H1 (cell line): Measurements from ENCODE around the gene RUSF1. TPM values are rescaled to one million over a fixed set of nuclear protein-coding genes. Genes with fewer than 3 reads are reported as not detected.
A peak's percentile ranks its signal among the peaks of the same experiment; 100 is the strongest.

Experiments
- CTCF ChIA-PET: fragments of 300-600 bp; sonication (Branson Sonifier 250); formaldehyde crosslinking; loops from one replicate; lab custom pipeline; 2021; ENCODE audit not compliant: partially characterized antibody; lab: Charles Lee
- POLR2A ChIA-PET: fragments of 300-600 bp; sonication (Branson Sonifier 250); formaldehyde crosslinking; loops from one replicate; lab custom pipeline; 2021; ENCODE audit warnings: inconsistent platforms; ENCODE audit not compliant: partially characterized antibody; lab: Charles Lee
- DNase-seq, 2 experiments: peaks; one replicate each; pipeline versions ENCODE4 v3.0.0 to v3.0.0-alpha.2; 2010 to 2022; ENCODE audit warnings: low spot score in 2 of 2, low read depth in 1 of 2, mixed read lengths in 1 of 2
- FAIRE-seq: peaks from 2 replicates; lab custom pipeline; 2011; peaks lifted over from hg19 to GRCh38; lab: Jason Lieb, UNC
- H2AFZ ChIP-seq: 2 replicates; pipeline ENCODE4 v1.8.1; 2012; ENCODE audit warnings: low read length, inconsistent platforms
- H2AK5ac ChIP-seq: 2 replicates; pipeline ENCODE4 v1.6.1; 2013; ENCODE audit warnings: low read depth, low read length
- H2BK120ac ChIP-seq: replicated peaks from 2 replicates; pipeline ENCODE3; 2013; ENCODE audit warnings: low read depth, low read length, inconsistent platforms
- H2BK12ac ChIP-seq: 2 replicates; pipeline ENCODE4 v1.6.1; 2013; ENCODE audit warnings: low read depth, low read length
- H2BK15ac ChIP-seq: 2 replicates; pipeline ENCODE4 v1.6.1; 2013; ENCODE audit warnings: low read length
- H2BK20ac ChIP-seq: 2 replicates; pipeline ENCODE4 v1.6.1; 2013; ENCODE audit warnings: low read length
- H2BK5ac ChIP-seq: 2 replicates; pipeline ENCODE4 v1.6.1; 2013; ENCODE audit warnings: low read depth, low read length
- H3K14ac ChIP-seq: 2 replicates; pipeline ENCODE4 v1.6.1; 2013; ENCODE audit warnings: inconsistent platforms; ENCODE audit not compliant: insufficient read length
- H3K18ac ChIP-seq: 2 replicates; pipeline ENCODE4 v1.6.1; 2013; ENCODE audit warnings: low read length; ENCODE audit errors: extremely low read depth
- H3K23ac ChIP-seq: 2 replicates; pipeline ENCODE4 v1.6.1; 2013; ENCODE audit warnings: inconsistent platforms; ENCODE audit not compliant: insufficient read length
- H3K23me2 ChIP-seq: 2 replicates; pipeline ENCODE4 v1.6.1; 2013; ENCODE audit warnings: low read depth, low read length
- H3K27ac ChIP-seq: 2 replicates; pipeline ENCODE4 v1.6.1; 2011; ENCODE audit warnings: low read depth, low read length, inconsistent platforms
- H3K27me3 ChIP-seq, 4 experiments: replicated peaks in 1 of 4; 1 replicate in 1 of 4; 2 replicates in 3 of 4; pipeline versions ENCODE4 v1.6.1 to v1.8.1; 2011 to 2013; ENCODE audit warnings: low read length in 3 of 4, mild to moderate bottlenecking in 3 of 4, inconsistent platforms in 2 of 4, mixed read lengths in 2 of 4, moderate library complexity in 1 of 4; ENCODE audit not compliant: control insufficient read depth in 3 of 4, insufficient read depth in 3 of 4; ENCODE audit errors: extremely low read depth in 1 of 4
- H3K36me3 ChIP-seq, 4 experiments: 2 replicates each; pipeline versions ENCODE4 v1.6.1 to v1.8.1; 2011 to 2013; ENCODE audit warnings: mild to moderate bottlenecking in 4 of 4, low read length in 3 of 4, moderate library complexity in 2 of 4, control low read depth in 1 of 4, inconsistent platforms in 1 of 4; ENCODE audit not compliant: insufficient read depth in 4 of 4, control insufficient read depth in 2 of 4
- H3K4ac ChIP-seq: replicated peaks from 2 replicates; pipeline ENCODE3; 2013; ENCODE audit warnings: low read length, low read depth, mixed read lengths, inconsistent platforms; ENCODE audit not compliant: insufficient read length
- H3K4me1 ChIP-seq, 4 experiments: replicated peaks in 1 of 4; 1 replicate in 1 of 4; 2 replicates in 3 of 4; pipeline versions ENCODE4 v1.6.1 to v1.8.1; 2011 to 2013; ENCODE audit warnings: low read length in 3 of 4, inconsistent platforms in 2 of 4, mixed read lengths in 1 of 4; ENCODE audit not compliant: insufficient read depth in 4 of 4, control insufficient read depth in 3 of 4
- H3K4me2 ChIP-seq, 2 experiments: 2 replicates each; pipeline versions ENCODE4 v1.6.1 to v1.8.1; 2011 to 2013; ENCODE audit warnings: low read depth in 2 of 2, low read length in 2 of 2, control low read depth in 1 of 2, inconsistent platforms in 1 of 2, mild to moderate bottlenecking in 1 of 2; ENCODE audit not compliant: insufficient read depth in 1 of 2
- H3K4me3 ChIP-seq, 4 experiments: fragments of 200-600, 300-600 bp in 1 of 4; sonication (generic), shearing (Covaris generic), sonication (Bioruptor Twin) in 1 of 4; 2 replicates each; pipeline versions ENCODE4 v1.5.1 to v1.8.1; 2011 to 2016; ENCODE audit warnings: low read length in 4 of 4, low read depth in 3 of 4, control low read depth in 2 of 4, inconsistent platforms in 2 of 4, mild to moderate bottlenecking in 2 of 4, mixed read lengths in 1 of 4, moderate library complexity in 1 of 4; ENCODE audit not compliant: insufficient read depth in 2 of 4; ENCODE audit errors: extremely low read depth in 1 of 4
- H3K56ac ChIP-seq: replicated peaks from 2 replicates; pipeline ENCODE3; 2013; ENCODE audit warnings: low read depth, mild to moderate bottlenecking, mixed read lengths, low read length, inconsistent platforms; ENCODE audit not compliant: insufficient read length
- H3K79me1 ChIP-seq: 2 replicates; pipeline ENCODE4 v1.6.1; 2013; ENCODE audit warnings: low read depth, low read length, control low read depth
- H3K79me2 ChIP-seq, 2 experiments: 2 replicates each; pipeline versions ENCODE4 v1.6.1 to v1.8.1; 2012 to 2013; ENCODE audit warnings: low read length in 2 of 2, mild to moderate bottlenecking in 2 of 2, inconsistent platforms in 1 of 2; ENCODE audit not compliant: insufficient read depth in 2 of 2, control insufficient read depth in 1 of 2
- H3K9ac ChIP-seq, 4 experiments: replicated peaks in 1 of 4; 1 replicate in 1 of 4; 2 replicates in 3 of 4; pipeline versions ENCODE4 v1.6.1 to v1.8.1; 2011 to 2013; ENCODE audit warnings: low read depth in 3 of 4, low read length in 3 of 4, control low read depth in 2 of 4, mild to moderate bottlenecking in 2 of 4, moderate library complexity in 2 of 4, inconsistent platforms in 1 of 4; ENCODE audit errors: extremely low read depth in 1 of 4
- H3K9me3 ChIP-seq, 2 experiments: 2 replicates each; pipeline versions ENCODE4 v1.6.1 to v1.8.1; 2012 to 2013; ENCODE audit warnings: mild to moderate bottlenecking in 2 of 2, moderate library complexity in 2 of 2, control low read depth in 1 of 2, inconsistent platforms in 1 of 2, low read depth in 1 of 2, low read length in 1 of 2, mixed read lengths in 1 of 2; ENCODE audit not compliant: insufficient read depth in 2 of 2
- H4K20me1 ChIP-seq, 2 experiments: replicated peaks in 1 of 2; 2 replicates each; pipeline versions ENCODE3 to v1.8.1; 2011 to 2013; ENCODE audit warnings: inconsistent platforms in 2 of 2, low read length in 2 of 2, mild to moderate bottlenecking in 1 of 2; ENCODE audit not compliant: insufficient read depth in 2 of 2, control insufficient read depth in 1 of 2
- H4K5ac ChIP-seq: 2 replicates; pipeline ENCODE4 v1.6.1; 2013; ENCODE audit warnings: low read length, low read depth, mixed read lengths, inconsistent platforms; ENCODE audit not compliant: insufficient read length
- H4K8ac ChIP-seq: 2 replicates; pipeline ENCODE4 v1.8.0; 2013; ENCODE audit warnings: mild to moderate bottlenecking, moderate library complexity, low read length, inconsistent platforms; ENCODE audit not compliant: insufficient read depth; ENCODE audit errors: extremely low read depth
- H4K91ac ChIP-seq: replicated peaks from 2 replicates; pipeline ENCODE3; 2013; ENCODE audit warnings: low read length, mixed read lengths, inconsistent platforms; ENCODE audit not compliant: insufficient read length
- BACH1 ChIP-seq: IDR thresholded peaks from 2 replicates; pipeline ENCODE4 v1.6.1; 2012; ENCODE audit warnings: low read length, improper control_type of control experiment
- CBX5 ChIP-seq: fragments of 300-800, 300-1000 bp; sonication (generic); IDR thresholded peaks from 2 replicates; pipeline ENCODE4 v1.7.1; 2016; ENCODE audit warnings: antibody characterized with exemption, low read length, low read depth
- FOSL1 ChIP-seq: IDR thresholded peaks from 2 replicates; pipeline ENCODE4 v1.6.1; 2011; ENCODE audit warnings: mild to moderate bottlenecking, low read depth, low read length, moderate library complexity; ENCODE audit not compliant: insufficient read depth
- POU5F1 ChIP-seq: IDR thresholded peaks from 2 replicates; pipeline ENCODE4 v1.6.1; 2011; ENCODE audit warnings: low read depth, mild to moderate bottlenecking, low read length, moderate library complexity
- WGBS, 2 experiments: shearing (Covaris generic) in 1 of 2; methylation state at CpG; one replicate each; pipeline versions ENCODE4 v1.1.6 to v1.1.7; 2013 to 2015; ENCODE audit warnings: low lambda C conversion rate in 2 of 2, mixed read lengths in 2 of 2, inconsistent platforms in 1 of 2, low coverage in 1 of 2, missing lambda C conversion rate in 1 of 2; ENCODE audit not compliant: insufficient replicate concordance in 2 of 2, insufficient coverage in 1 of 2, insufficient read length in 1 of 2; ENCODE audit errors: extremely low coverage in 1 of 2, missing lambda C conversion rate in 1 of 2; 5-methylcytosine and 5-hydroxymethylcytosine counted together
- polyA plus RNA-seq, 7 experiments: library from polyadenylated mRNA; depleted of rRNA in 3 of 7; stranded (reverse) in 5 of 7; unstranded in 2 of 7; fragments of >200 nt in 5 of 7; fragments of 200-250 nt in 2 of 7; gene quantifications; 1 replicate in 5 of 7; 2 replicates in 1 of 7; 4 replicates in 1 of 7; pipeline versions ENCODE4 v1.2.1 to v1.2.3, GENCODE V29; 2011 to 2013; ENCODE audit warnings: missing spikeins in 2 of 7, mixed read lengths in 2 of 7
- total RNA-seq: library from RNA; stranded (reverse); fragmentation: NEBNext Ultra II Directional; extraction: Animal tissue kit (Norgen Biotek cat#: 25700); gene quantifications from 2 replicates; pipeline ENCODE4 v1.2.1, GENCODE V29; 2021
- TF ChIP-seq, protein P1 (sequence below): IDR thresholded peaks from 2 replicates; pipeline ENCODE4 v1.6.1; 2011; ENCODE audit warnings: low read length, improper control_type of control experiment

RUSF1 gene
- total and polyA plus RNA-seq, 2 of the 8 experiments (the other 6 are each of a cell fraction or from before 2014, with no cell fraction given): 22.5 to 33.7 TPM

GRCh38 chr16:31501966-31502348 is 6.2 kb downstream of the RUSF1 start:
- Histone ChIP-seq H2AFZ (no peak overlapping the region), H3K27ac (no peak overlapping the region), H3K9ac (no peak overlapping the region), H3K23me2 (no peaks in the 10 kb centered on the region), H2BK5ac (no peak overlapping the region), H3K4ac (no peak overlapping the region), H3K27me3 (no peaks in the 10 kb centered on the region), H3K4me1 (peaks cover 2 to 10% (median 5%) of the 10 kb centered on the region in 4 experiments), H2AK5ac (no peak overlapping the region), H2BK120ac (no peak overlapping the region), H3K4me2 (peak overlapping the region; percentile 18 to 59; a peak in 2 of 4 replicates), H3K18ac (no peak overlapping the region), H3K56ac (no peak overlapping the region), H3K23ac (no peak overlapping the region), H3K79me1 (no peaks in the 10 kb centered on the region), H3K79me2 (no peaks in the 10 kb centered on the region), H3K14ac (no peak overlapping the region), H2BK15ac (no peak overlapping the region), H3K9me3 (no peaks in the 10 kb centered on the region), H4K91ac (no peak overlapping the region), H2BK20ac (no peak overlapping the region), H4K5ac (no peak overlapping the region), H2BK12ac (no peak overlapping the region), H3K36me3 (peaks cover 0 to 3% (median under 1%) of the 10 kb centered on the region in 4 experiments; a peak in 1 of 8 replicates), H3K4me3 (peak overlapping the region in 1 of 4 experiments; percentile 27; a peak in 2 of 8 replicates), H4K8ac (no peak overlapping the region), H4K20me1 (no peaks in the 10 kb centered on the region)
- no peak for FAIRE-seq
- TF ChIP-seq BACH1 (no peak), POU5F1 (no peak), FOSL1 (no peak), CBX5 (no peak)
- TF ChIP-seq, protein P1, sequence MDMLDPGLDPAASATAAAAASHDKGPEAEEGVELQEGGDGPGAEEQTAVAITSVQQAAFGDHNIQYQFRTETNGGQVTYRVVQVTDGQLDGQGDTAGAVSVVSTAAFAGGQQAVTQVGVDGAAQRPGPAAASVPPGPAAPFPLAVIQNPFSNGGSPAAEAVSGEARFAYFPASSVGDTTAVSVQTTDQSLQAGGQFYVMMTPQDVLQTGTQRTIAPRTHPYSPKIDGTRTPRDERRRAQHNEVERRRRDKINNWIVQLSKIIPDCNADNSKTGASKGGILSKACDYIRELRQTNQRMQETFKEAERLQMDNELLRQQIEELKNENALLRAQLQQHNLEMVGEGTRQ: no peak
- no peak for DNase-seq
- 65% methylated on average over 4 of the region's 4 CpGs; no CpG with 5 or more reads in 1 of the 2 experiments for WGBS, 2 experiments
- ChIA-PET CTCF (interaction anchor here (0.5 to 2.0 kb wide), 3 partner anchors 21 to 191 kb away, joined by 3 to 6 read pairs (median 3); no protein-coding TSS in a partner anchor), POLR2A (interaction anchor here (1.1 to 10.6 kb wide), 2 partner anchors 14 to 66 kb away, joined by 3 to 69 read pairs; no protein-coding TSS in a partner anchor)
